DOHH2 (cell line): ENCODE measurements around the gene KMT5C.

Experiments
- EZH2phosphoT487 ChIP-seq: fragments of 200-600 bp; sonication (generic); IDR thresholded peaks from 2 replicates; pipeline ENCODE4 v1.6.1; 2017; ENCODE audit warnings: borderline replicate concordance, mild to moderate bottlenecking, antibody characterized with exemption, low read length, moderate library complexity, mixed read lengths
- TF ChIP-seq, protein P1 (sequence below): fragments of 200-600 bp; sonication (generic); IDR thresholded peaks from one replicate; pipeline ENCODE4 v1.5.1; 2014; ENCODE audit warnings: antibody characterized with exemption, mild to moderate bottlenecking, low read depth, low read length; ENCODE audit not compliant: poor library complexity, severe bottlenecking

DNA sequence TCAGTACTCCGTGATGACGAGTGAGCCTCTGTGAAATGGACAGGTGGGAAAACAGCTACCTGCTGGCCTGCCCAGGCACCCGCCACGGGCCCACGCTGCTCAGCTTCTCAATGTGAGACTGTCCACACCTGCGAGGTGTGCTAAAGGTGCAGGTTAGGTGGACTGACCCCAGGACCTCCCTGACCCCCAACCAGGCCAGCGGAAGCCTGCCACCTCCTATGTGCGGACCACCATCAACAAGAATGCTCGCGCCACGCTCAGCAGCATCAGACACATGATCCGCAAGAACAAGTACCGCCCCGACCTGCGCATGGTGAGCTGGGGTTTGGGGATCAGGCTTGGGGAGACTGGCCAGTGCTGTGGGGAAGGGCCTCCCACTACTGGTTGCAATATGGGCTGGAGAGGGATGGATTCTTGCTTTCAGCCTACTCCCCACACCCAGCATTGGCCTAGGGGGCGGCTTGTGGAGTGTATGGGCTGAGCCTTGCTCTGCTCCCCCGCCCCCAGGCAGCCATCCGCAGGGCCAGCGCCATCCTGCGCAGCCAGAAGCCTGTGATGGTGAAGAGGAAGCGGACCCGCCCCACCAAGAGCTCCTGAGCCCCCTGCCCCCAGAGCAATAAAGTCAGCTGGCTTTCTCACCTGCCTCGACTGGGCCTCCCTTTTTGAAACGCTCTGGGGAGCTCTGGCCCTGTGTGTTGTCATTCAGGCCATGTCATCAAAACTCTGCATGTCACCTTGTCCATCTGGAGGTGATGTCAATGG, 48.2 kb downstream of the KMT5C start:
- TF ChIP-seq, protein P1, sequence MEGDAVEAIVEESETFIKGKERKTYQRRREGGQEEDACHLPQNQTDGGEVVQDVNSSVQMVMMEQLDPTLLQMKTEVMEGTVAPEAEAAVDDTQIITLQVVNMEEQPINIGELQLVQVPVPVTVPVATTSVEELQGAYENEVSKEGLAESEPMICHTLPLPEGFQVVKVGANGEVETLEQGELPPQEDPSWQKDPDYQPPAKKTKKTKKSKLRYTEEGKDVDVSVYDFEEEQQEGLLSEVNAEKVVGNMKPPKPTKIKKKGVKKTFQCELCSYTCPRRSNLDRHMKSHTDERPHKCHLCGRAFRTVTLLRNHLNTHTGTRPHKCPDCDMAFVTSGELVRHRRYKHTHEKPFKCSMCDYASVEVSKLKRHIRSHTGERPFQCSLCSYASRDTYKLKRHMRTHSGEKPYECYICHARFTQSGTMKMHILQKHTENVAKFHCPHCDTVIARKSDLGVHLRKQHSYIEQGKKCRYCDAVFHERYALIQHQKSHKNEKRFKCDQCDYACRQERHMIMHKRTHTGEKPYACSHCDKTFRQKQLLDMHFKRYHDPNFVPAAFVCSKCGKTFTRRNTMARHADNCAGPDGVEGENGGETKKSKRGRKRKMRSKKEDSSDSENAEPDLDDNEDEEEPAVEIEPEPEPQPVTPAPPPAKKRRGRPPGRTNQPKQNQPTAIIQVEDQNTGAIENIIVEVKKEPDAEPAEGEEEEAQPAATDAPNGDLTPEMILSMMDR = no peak
- no peak for TF ChIP-seq EZH2phosphoT487
